Uterus (tissue), 4 donors: ENCODE results near the gene TFEC. TPM values are rescaled to one million over a fixed set of nuclear protein-coding genes. Genes with fewer than 3 reads are reported as not detected.

Source experiments
- DNase-seq, 2 donors: peaks; one replicate each; pipeline ENCODE4 v3.0.0-alpha.2; 2019 to 2020
- H3K27ac ChIP-seq, 2 donors: fragments of 200-600 bp; sonication (generic); 1 replicate in 1 of 2; 2 replicates in 1 of 2; pipeline ENCODE4 v1.5.1; 2016 to 2018
- H3K27me3 ChIP-seq, 2 donors: fragments of 200-600 bp; sonication (generic); one replicate each; pipeline ENCODE4 v1.5.1; 2018 to 2019; ENCODE audit warnings: control low read depth in 1 of 2
- H3K36me3 ChIP-seq, 2 donors: fragments of 200-600 bp; sonication (generic); one replicate each; pipeline ENCODE4 v1.5.1; 2019; ENCODE audit warnings: control low read depth in 1 of 2
- H3K4me1 ChIP-seq, 2 donors: fragments of 200-600 bp; sonication (generic); one replicate each; pipeline ENCODE4 v1.5.1; 2018 to 2019; ENCODE audit warnings: control low read depth in 1 of 2
- H3K4me3 ChIP-seq, 2 donors: fragments of 200-600 bp; sonication (generic); 1 replicate in 1 of 2; 2 replicates in 1 of 2; pipeline ENCODE4 v1.5.1; 2018 to 2019; ENCODE audit warnings: mild to moderate bottlenecking in 1 of 2
- H3K9me3 ChIP-seq, 2 donors: fragments of 200-600 bp; sonication (generic); one replicate each; pipeline ENCODE4 v1.5.1; 2019; ENCODE audit warnings: control low read depth in 1 of 2
- CTCF ChIP-seq, 4 experiments: fragments of 200-600 bp in 2 of 4; fragments of 450-650 bp in 2 of 4; sonication (generic) in 2 of 4; IDR thresholded peaks; one replicate each; pipeline ENCODE4 v1.5.1; 2016 to 2019; ENCODE audit warnings: antibody characterized with exemption in 4 of 4, mild to moderate bottlenecking in 2 of 4, moderate library complexity in 1 of 4
- POLR2A ChIP-seq, 2 donors: fragments of 450-650 bp; IDR thresholded peaks; one replicate each; pipeline ENCODE4 v1.6.1; 2016; ENCODE audit warnings: antibody characterized with exemption in 2 of 2, mild to moderate bottlenecking in 1 of 2, moderate library complexity in 1 of 2
- intact Hi-C: fragments of 100-400 bp; cut with DNase I; formaldehyde crosslinking; loops from one replicate; pipeline ENCODE4 v1.15.1; 2023; ENCODE audit warnings: low total_unique reads
- total RNA-seq, 4 donors: library from RNA; depleted of rRNA in 3 of 4; stranded (reverse); fragments of >200 nt in 3 of 4; gene quantifications; one replicate each; pipeline versions ENCODE4 v1.1.0 to v1.2.4, GENCODE V29; 2014 to 2023
- donor health status: DM: yes; HTN: yes; CAD: no.

The TFEC gene
- total RNA-seq, 4 donors from 2014 or later: 0.51 to 4.4 (median 1.8) TPM

GRCh38 chr7:115889669-115889984, 140.9 kb downstream of the TFEC start:
- Histone ChIP-seq H3K4me3 (no peak overlapping the region), H3K27ac (no peak overlapping the region), H3K36me3 (no peaks in the 10 kb centered on the region), H3K4me1 (no peaks in the 10 kb centered on the region), H3K27me3 (no peaks in the 10 kb centered on the region), H3K9me3 (no peaks in the 10 kb centered on the region)
- no peak for DNase-seq
- TF ChIP-seq CTCF (IDR thresholded peaks at IDR 0.05) (no peak), POLR2A (IDR thresholded peaks at IDR 0.05) (no peak)
- intact Hi-C loops: no loop called here

GRCh38 chr7:115888981-115889668, 141.4 kb downstream of the TFEC start:
- DNase-seq: no peak
- Histone ChIP-seq H3K9me3 (no peaks in the 10 kb centered on the region), H3K27me3 (no peaks in the 10 kb centered on the region), H3K4me3 (no peak overlapping the region), H3K4me1 (no peaks in the 10 kb centered on the region), H3K36me3 (no peaks in the 10 kb centered on the region), H3K27ac (no peak overlapping the region)
- TF ChIP-seq POLR2A (IDR thresholded peaks at IDR 0.05) (no peak), CTCF (IDR thresholded peaks at IDR 0.05) (no peak)
- intact Hi-C loops: no loop called here

GRCh38 chr7:115885550-115885949, 145.0 kb downstream of the TFEC start:
- Histone ChIP-seq H3K9me3 (no peaks in the 10 kb centered on the region), H3K27ac (no peak overlapping the region), H3K4me3 (no peak overlapping the region), H3K36me3 (no peaks in the 10 kb centered on the region), H3K27me3 (no peaks in the 10 kb centered on the region), H3K4me1 (no peaks in the 10 kb centered on the region)
- no peak for DNase-seq
- intact Hi-C loops: no loop called here
- TF ChIP-seq POLR2A (IDR thresholded peaks at IDR 0.05): no peak
- no peak for TF ChIP-seq CTCF (IDR thresholded peaks at IDR 0.05)

Other genes starting within 250 kb of the TFEC start
- 100 to 1,000 TPM; 115 to 189 (median 146) TPM for gene TES, start 179.8 kb upstream of the TFEC start, total RNA-seq